Choroid plexus epithelial cell (primary cell): ENCODE measurements around the gene PLEKHG5.

ENCODE experiments used
- DNase-seq: peaks from one replicate; pipeline ENCODE4 v3.0.0-alpha.2; 2010; ENCODE audit warnings: low read depth
- H3K4me3 ChIP-seq: 2 replicates; pipeline ENCODE4 v1.5.1; 2011; ENCODE audit warnings: low read depth, mild to moderate bottlenecking, control low read depth, low read length, moderate library complexity
- TF ChIP-seq, protein P1 (sequence below): conservative IDR thresholded peaks from 2 replicates; pipeline ENCODE4 v1.5.1; 2011; ENCODE audit warnings: low read depth, mild to moderate bottlenecking, control low read depth, inconsistent platforms, low read length, moderate library complexity

Gene PLEKHG5

DNA sequence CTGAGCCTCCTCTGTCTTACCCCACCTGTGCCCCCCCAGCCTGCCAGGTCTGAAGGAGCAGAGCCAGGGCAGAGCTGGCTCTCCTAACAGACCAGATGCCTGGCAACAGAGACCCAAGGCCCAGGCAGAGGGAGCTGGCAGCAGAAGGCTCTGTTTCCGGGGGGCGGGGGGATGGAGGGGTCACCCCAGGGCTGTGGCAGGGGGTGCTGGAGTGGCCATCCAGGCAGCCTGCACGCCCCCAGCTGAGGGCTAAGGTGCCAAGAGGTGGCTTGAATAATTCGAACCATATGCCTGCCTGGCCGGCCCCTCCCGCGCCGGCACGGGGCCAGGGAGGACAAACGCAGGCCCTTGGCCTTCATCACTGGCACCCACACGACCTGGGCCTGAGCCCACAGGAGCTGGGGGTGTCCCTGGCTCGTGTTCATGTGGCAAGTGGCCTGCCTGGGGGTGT, 16.0 kb upstream of the PLEKHG5 start:
- DNase-seq, result no peak
- TF ChIP-seq, protein P1, sequence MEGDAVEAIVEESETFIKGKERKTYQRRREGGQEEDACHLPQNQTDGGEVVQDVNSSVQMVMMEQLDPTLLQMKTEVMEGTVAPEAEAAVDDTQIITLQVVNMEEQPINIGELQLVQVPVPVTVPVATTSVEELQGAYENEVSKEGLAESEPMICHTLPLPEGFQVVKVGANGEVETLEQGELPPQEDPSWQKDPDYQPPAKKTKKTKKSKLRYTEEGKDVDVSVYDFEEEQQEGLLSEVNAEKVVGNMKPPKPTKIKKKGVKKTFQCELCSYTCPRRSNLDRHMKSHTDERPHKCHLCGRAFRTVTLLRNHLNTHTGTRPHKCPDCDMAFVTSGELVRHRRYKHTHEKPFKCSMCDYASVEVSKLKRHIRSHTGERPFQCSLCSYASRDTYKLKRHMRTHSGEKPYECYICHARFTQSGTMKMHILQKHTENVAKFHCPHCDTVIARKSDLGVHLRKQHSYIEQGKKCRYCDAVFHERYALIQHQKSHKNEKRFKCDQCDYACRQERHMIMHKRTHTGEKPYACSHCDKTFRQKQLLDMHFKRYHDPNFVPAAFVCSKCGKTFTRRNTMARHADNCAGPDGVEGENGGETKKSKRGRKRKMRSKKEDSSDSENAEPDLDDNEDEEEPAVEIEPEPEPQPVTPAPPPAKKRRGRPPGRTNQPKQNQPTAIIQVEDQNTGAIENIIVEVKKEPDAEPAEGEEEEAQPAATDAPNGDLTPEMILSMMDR, result no peak
- H3K4me3 ChIP-seq, result no peak overlapping the region

GRCh38 chr1:6507037-6507428, 15.6 kb upstream of the PLEKHG5 start:
- DNase-seq, result no peak
- TF ChIP-seq, protein P1, result no peak
- H3K4me3 ChIP-seq, result no peak overlapping the region

DNA sequence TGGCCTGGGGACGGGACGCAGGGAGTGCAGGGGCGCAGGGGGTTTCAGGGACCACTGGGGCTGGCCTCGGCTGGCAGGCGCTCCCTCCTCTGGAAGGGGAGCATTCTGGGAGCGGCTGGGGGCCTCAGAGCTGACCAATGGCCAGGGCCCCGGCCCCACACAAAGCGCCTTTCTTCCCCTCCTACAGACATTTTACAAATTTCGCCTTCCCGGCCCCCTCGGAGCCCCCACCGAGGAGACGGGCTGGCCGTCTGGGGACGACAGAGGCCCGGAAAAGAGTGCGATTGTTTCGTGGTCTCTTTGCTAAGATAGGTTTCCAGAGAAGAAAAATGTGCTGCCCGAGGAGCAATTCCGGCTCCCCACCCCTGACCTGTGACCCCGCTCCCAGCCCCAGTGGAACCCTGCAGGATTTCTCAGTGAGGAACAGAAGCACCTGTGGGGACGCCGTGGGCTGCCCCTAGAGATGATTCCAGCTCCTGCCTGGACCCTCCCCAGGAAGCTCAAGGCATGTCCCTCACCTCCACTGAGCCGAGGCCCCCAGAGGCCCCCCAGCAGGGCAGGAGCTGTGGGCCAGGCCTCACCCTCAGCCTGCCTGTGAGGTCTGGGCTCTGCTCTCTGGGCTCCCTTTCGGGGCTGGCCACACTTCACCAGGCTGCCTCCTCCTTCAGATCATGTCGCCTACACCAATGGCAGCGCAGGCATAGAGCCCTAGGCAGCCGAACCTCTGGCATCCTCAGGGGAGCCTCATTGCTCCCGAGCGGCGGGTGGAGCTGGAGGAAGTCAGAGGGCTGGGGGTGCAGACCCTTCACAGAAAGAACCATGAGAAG, 15.0 kb upstream of the PLEKHG5 start:
- no peak overlapping the region for H3K4me3 ChIP-seq
- TF ChIP-seq, protein P1, result no peak
- DNase-seq, result no peak

DNA sequence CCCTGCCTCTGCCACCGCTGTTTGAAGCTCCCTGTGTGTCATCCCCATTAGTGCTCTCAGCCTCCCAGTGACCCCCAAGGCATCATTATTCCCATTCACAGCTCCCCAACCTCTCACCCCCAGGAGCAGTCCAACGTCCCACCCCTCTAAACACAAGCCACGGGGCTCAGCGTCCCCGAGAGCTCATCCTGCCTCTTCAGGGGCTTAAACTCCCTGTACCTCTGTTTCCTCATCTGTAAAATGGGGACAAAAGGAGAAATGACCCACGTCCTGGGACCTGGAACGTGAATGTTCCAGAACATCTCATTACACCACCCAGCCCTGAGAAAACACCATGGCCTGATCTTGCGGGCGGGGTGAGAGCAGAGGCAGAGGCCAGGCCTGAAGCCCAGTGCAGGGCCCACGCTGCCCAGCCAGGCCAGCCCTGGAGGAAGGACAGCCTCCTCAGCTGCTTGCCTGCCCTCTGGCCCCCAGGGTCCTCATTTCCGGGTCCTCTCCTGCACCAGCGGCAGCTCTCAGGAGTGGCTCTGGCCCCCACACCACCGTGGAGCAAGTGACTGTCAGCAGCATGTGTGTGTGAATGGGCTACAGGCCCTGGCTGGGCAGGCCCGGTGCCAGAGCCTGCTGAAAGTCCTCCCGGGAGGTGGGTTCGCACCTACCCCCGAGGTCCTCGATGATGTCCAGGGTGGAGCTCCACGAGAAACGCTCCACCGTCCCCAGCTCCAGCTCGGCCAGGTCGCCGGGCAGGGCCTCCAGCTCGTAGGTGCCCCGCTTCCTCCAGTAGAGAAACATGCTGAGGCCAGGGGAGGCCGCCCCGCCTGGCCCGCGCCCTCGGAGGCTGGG, 14.1 kb upstream of the PLEKHG5 start:
- H3K4me3 ChIP-seq, result no peak overlapping the region
- TF ChIP-seq, protein P1, result no peak
- no peak for DNase-seq

DNA sequence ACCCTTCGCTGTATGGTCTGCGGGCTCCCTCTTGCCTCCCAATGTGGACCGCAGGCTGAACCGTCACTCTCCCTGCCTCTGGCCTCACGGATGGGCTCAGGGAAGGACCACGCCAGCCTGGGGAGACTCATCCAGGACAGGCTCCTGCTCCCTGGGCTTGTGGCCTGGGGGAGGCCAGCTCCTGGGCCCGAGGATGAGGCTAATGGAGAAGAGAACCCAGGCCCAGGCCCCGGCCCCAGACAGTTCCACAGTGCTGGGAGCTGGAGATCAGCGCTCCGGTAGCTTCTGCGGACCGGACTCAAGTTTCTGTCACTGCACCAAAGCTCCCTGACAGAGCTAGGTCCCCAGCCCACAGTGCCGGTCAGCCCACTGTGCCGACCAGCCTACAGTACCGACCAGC, 13.4 kb upstream of the PLEKHG5 start:
- DNase-seq, result no peak
- no peak overlapping the region for H3K4me3 ChIP-seq
- TF ChIP-seq, protein P1, result no peak

GRCh38 chr1:6503884-6504602, 12.6 kb upstream of the PLEKHG5 start:
- H3K4me3 ChIP-seq, result no peak overlapping the region
- TF ChIP-seq, protein P1, result no peak
- DNase-seq, result no peak
